ENCODE data around the gene ZNF792. TPM values are rescaled to one million over a fixed set of nuclear protein-coding genes. Genes with fewer than 3 reads are reported as not detected.

The ZNF792 gene
- total RNA-seq, 4 donors from 2014 or later, result 3.7 to 29.3 (median 8.7) TPM

GRCh38 chr19:34990578-34991192 is 26.7 kb upstream of the ZNF792 start:
- ATAC-seq (ENCODE audit: low FRiP score) (no peak), DNase-seq (ENCODE audit: low spot score) (no peak)
- no peak for TF ChIP-seq CTCF (IDR thresholded peaks at IDR 0.05)

- DNase-seq (ENCODE audit: low spot score), result no peak
- no peak for ATAC-seq (ENCODE audit: low FRiP score)
- no peak for TF ChIP-seq CTCF (IDR thresholded peaks at IDR 0.05)
Observed at GRCh38 chr19:34989298-34989697, 25.3 kb upstream of the ZNF792 start.

- no peak for TF ChIP-seq CTCF (IDR thresholded peaks at IDR 0.05)
- DNase-seq (ENCODE audit: low spot score) (no peak), ATAC-seq (ENCODE audit: low FRiP score) (no peak)
Observed at GRCh38 chr19:34988119-34988518, 24.1 kb upstream of the ZNF792 start.

- no peak for TF ChIP-seq CTCF (IDR thresholded peaks at IDR 0.05)
- peak; percentile 65 for ATAC-seq (ENCODE audit: low FRiP score)
- no peak for DNase-seq (ENCODE audit: low spot score)
Observed at GRCh38 chr19:34985249-34986022, 21.4 kb upstream of the ZNF792 start.

GRCh38 chr19:34984287-34984686 is 20.3 kb upstream of the ZNF792 start:
- DNase-seq (ENCODE audit: low spot score) (no peak), ATAC-seq (ENCODE audit: low FRiP score) (no peak)
- TF ChIP-seq CTCF (IDR thresholded peaks at IDR 0.05), result no peak

GRCh38 chr19:34983786-34984185 is 19.8 kb upstream of the ZNF792 start:
- DNase-seq (ENCODE audit: low spot score) (no peak), ATAC-seq (ENCODE audit: low FRiP score) (no peak)
- no peak for TF ChIP-seq CTCF (IDR thresholded peaks at IDR 0.05)

GRCh38 chr19:34982275-34982674 is 18.2 kb upstream of the ZNF792 start:
- TF ChIP-seq CTCF (IDR thresholded peaks at IDR 0.05), result no peak
- ATAC-seq (ENCODE audit: low FRiP score), result no peak

More at GRCh38 chr19:34982275-34982674, 18.2 kb upstream of the ZNF792 start:
- no peak for DNase-seq (ENCODE audit: low spot score)
